SK-N-SH treated with all-trans-retinoic acid at 6 μM for 48 hours (cell line): ENCODE measurements around the gene TM4SF5.

Experiments used
- ATAC-seq: fragments of 200-7000 bp; cut with Tn5 transposase; 3 replicates; pipeline ENCODE4 v1.9.1; 2020; ENCODE audit warnings: mild to moderate bottlenecking, moderate library complexity
- ARNTL ChIP-seq: fragments of 450-650 bp; formaldehyde crosslinking; IDR thresholded peaks from 2 replicates; pipeline ENCODE4 v1.5.0; 2020; ENCODE audit warnings: low read depth, mild to moderate bottlenecking, moderate library complexity, borderline replicate concordance
- BACH2 ChIP-seq: fragments of 250-450 bp; sonication (Bioruptor Pico); IDR thresholded peaks from 2 replicates; pipeline ENCODE4 v1.9.0; 2021; ENCODE audit warnings: mild to moderate bottlenecking, borderline replicate concordance
- CREB5 ChIP-seq: fragments of 250-450 bp; sonication (Bioruptor Pico); IDR thresholded peaks from 2 replicates; pipeline ENCODE4 v1.5.1; 2020; ENCODE audit warnings: low read depth, mild to moderate bottlenecking, moderate library complexity
- CSDC2 ChIP-seq: fragments of 250-450 bp; sonication (Bioruptor Pico); IDR thresholded peaks from 2 replicates; pipeline ENCODE4 v1.5.0; 2020; ENCODE audit warnings: mild to moderate bottlenecking, moderate library complexity
- ESRRG ChIP-seq: fragments of 250-450 bp; sonication (Bioruptor Pico); IDR thresholded peaks from 2 replicates; pipeline ENCODE4 v1.6.1; 2021; ENCODE audit warnings: mild to moderate bottlenecking
- GLIS3 ChIP-seq: fragments of 250-450 bp; sonication (Bioruptor Pico); IDR thresholded peaks from 2 replicates; pipeline ENCODE4 v1.5.0; 2020; ENCODE audit warnings: mild to moderate bottlenecking, moderate library complexity
- OSR1 ChIP-seq: fragments of 250-450 bp; sonication (Bioruptor Pico); IDR thresholded peaks from 2 replicates; pipeline ENCODE4 v1.8.0; 2022; ENCODE audit warnings: moderate library complexity, mild to moderate bottlenecking, inconsistent platforms
- PATZ1 ChIP-seq: fragments of 250-450 bp; sonication (Bioruptor Pico); IDR thresholded peaks from 2 replicates; pipeline ENCODE4 v1.8.0; 2020; ENCODE audit warnings: mild to moderate bottlenecking, moderate library complexity, borderline replicate concordance
- PPARA ChIP-seq: fragments of 250-450 bp; sonication (Bioruptor Pico); IDR thresholded peaks from 2 replicates; pipeline ENCODE4 v1.5.0; 2020; ENCODE audit warnings: mild to moderate bottlenecking, borderline replicate concordance
- RARB ChIP-seq: fragments of 250-450 bp; sonication (Bioruptor Pico); IDR thresholded peaks from 2 replicates; pipeline ENCODE4 v1.8.0; 2021; ENCODE audit warnings: mild to moderate bottlenecking, moderate library complexity
- SNAI2 ChIP-seq: fragments of 250-450 bp; sonication (Bioruptor Pico); IDR thresholded peaks from 2 replicates; pipeline ENCODE4 v1.5.0; 2020; ENCODE audit warnings: mild to moderate bottlenecking, moderate library complexity
- TCF4 ChIP-seq: fragments of 250-450 bp; sonication (Bioruptor Pico); IDR thresholded peaks from 2 replicates; pipeline ENCODE4 v1.8.0; 2021; ENCODE audit warnings: mild to moderate bottlenecking, moderate library complexity, borderline replicate concordance
- TOX ChIP-seq: fragments of 250-450 bp; sonication (Bioruptor Pico); IDR thresholded peaks from 2 replicates; pipeline ENCODE4 v1.8.0; 2021; ENCODE audit warnings: mild to moderate bottlenecking, moderate library complexity, borderline replicate concordance
- ZC3H10 ChIP-seq: fragments of 250-450 bp; sonication (Bioruptor Pico); IDR thresholded peaks from 2 replicates; pipeline ENCODE4 v1.5.1; 2021; ENCODE audit warnings: mild to moderate bottlenecking, moderate library complexity
- ZFP3 ChIP-seq: fragments of 250-450 bp; sonication (Bioruptor Pico); IDR thresholded peaks from 2 replicates; pipeline ENCODE4 v1.5.0; 2020; ENCODE audit warnings: mild to moderate bottlenecking, moderate library complexity
- ZFP30 ChIP-seq: fragments of 450-650 bp; formaldehyde crosslinking; IDR thresholded peaks from 2 replicates; pipeline ENCODE4 v1.5.0; 2022; ENCODE audit warnings: mild to moderate bottlenecking, moderate library complexity
- ZNF565 ChIP-seq: fragments of 450-650 bp; formaldehyde crosslinking; conservative IDR thresholded peaks from 2 replicates; pipeline ENCODE4 v1.5.0; 2020; ENCODE audit warnings: low read depth, mild to moderate bottlenecking, moderate library complexity
- ZNF70 ChIP-seq: fragments of 450-650 bp; formaldehyde crosslinking; IDR thresholded peaks from 2 replicates; pipeline ENCODE4 v1.5.0; 2020; ENCODE audit warnings: mild to moderate bottlenecking, moderate library complexity
- ZNF8 ChIP-seq: fragments of 450-650 bp; formaldehyde crosslinking; IDR thresholded peaks from 2 replicates; pipeline ENCODE4 v1.5.0; 2020; ENCODE audit warnings: mild to moderate bottlenecking, moderate library complexity
- TF ChIP-seq, protein P1 (sequence below): fragments of 250-450 bp; sonication (Bioruptor Pico); IDR thresholded peaks from 2 replicates; pipeline ENCODE4 v1.5.0; 2020; ENCODE audit warnings: mild to moderate bottlenecking, moderate library complexity
- TF ChIP-seq, protein P2 (sequence below): fragments of 250-450 bp; sonication (Bioruptor Pico); IDR thresholded peaks from 2 replicates; pipeline ENCODE4 v1.8.0; 2021; ENCODE audit warnings: low read depth, mild to moderate bottlenecking, moderate library complexity, borderline replicate concordance
- TF ChIP-seq, protein P3 (sequence below): fragments of 250-450 bp; sonication (Bioruptor Pico); IDR thresholded peaks from 2 replicates; pipeline ENCODE4 v1.5.1; 2021; ENCODE audit warnings: mild to moderate bottlenecking, moderate library complexity

TM4SF5 gene

GRCh38 chr17:4771519-4772234, at the start of gene TM4SF5:
Gene TM4SF5 (plus strand): TSS chr17:4771886. CDS start chr17:4771923, 37 bp downstream.
- ATAC-seq = peak; percentile 37
- no peak for TF ChIP-seq OSR1 (CRISPR knock-in tag)
- no peak for TF ChIP-seq SNAI2 (CRISPR knock-in tag)
- no peak for TF ChIP-seq ZNF8 (CRISPR knock-in tag)
- TF ChIP-seq GLIS3 (CRISPR knock-in tag) = no peak
- TF ChIP-seq ZNF565 (CRISPR knock-in tag) = no peak
- TF ChIP-seq TCF4 (CRISPR knock-in tag) = no peak
- TF ChIP-seq ZNF70 (CRISPR knock-in tag) = no peak
- TF ChIP-seq ZC3H10 (CRISPR knock-in tag) = no peak
- TF ChIP-seq ARNTL (CRISPR knock-in tag) = no peak
- TF ChIP-seq CREB5 (CRISPR knock-in tag) = no peak
- TF ChIP-seq ESRRG (CRISPR knock-in tag) = no peak
- TF ChIP-seq PATZ1 (CRISPR knock-in tag) = no peak
- TF ChIP-seq, protein P1, sequence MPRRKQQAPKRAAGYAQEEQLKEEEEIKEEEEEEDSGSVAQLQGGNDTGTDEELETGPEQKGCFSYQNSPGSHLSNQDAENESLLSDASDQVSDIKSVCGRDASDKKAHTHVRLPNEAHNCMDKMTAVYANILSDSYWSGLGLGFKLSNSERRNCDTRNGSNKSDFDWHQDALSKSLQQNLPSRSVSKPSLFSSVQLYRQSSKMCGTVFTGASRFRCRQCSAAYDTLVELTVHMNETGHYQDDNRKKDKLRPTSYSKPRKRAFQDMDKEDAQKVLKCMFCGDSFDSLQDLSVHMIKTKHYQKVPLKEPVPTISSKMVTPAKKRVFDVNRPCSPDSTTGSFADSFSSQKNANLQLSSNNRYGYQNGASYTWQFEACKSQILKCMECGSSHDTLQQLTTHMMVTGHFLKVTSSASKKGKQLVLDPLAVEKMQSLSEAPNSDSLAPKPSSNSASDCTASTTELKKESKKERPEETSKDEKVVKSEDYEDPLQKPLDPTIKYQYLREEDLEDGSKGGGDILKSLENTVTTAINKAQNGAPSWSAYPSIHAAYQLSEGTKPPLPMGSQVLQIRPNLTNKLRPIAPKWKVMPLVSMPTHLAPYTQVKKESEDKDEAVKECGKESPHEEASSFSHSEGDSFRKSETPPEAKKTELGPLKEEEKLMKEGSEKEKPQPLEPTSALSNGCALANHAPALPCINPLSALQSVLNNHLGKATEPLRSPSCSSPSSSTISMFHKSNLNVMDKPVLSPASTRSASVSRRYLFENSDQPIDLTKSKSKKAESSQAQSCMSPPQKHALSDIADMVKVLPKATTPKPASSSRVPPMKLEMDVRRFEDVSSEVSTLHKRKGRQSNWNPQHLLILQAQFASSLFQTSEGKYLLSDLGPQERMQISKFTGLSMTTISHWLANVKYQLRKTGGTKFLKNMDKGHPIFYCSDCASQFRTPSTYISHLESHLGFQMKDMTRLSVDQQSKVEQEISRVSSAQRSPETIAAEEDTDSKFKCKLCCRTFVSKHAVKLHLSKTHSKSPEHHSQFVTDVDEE (CRISPR knock-in tag) = no peak

DNA sequence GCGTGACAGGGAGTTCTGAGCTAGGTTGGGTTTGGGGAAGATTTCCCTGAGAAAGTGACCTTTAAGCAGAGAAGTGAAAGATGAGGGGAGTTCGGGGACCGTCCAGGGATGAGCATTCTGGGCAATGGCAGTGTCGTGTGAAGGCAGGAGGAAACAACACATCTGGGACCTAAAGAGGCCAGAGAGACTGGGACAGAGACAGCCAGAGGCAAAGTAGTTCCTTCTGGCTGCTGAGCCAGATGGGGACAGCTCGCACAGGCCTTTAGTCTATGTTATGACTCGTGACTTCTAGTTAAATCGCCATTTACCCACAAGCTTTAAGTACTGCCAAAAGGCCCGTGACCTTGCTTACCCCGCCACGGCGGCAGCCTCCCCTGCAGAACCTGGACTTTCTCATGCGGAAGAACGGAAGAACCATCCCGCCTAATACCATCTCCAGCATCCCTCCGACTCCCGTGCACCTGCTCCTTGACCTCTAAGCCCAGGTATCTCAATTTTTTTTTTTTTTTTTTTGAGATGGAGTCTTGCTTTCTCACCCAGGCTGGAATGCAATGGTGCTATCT, 48.9 kb upstream of the TM4SF5 start:
- ATAC-seq = no peak
- TF ChIP-seq ZNF565 (CRISPR knock-in tag) (no peak), BACH2 (CRISPR knock-in tag) (no peak), OSR1 (CRISPR knock-in tag) (no peak), ARNTL (CRISPR knock-in tag) (no peak), ZC3H10 (CRISPR knock-in tag) (no peak), TCF4 (CRISPR knock-in tag) (no peak), PPARA (CRISPR knock-in tag) (no peak), PATZ1 (CRISPR knock-in tag) (no peak), TOX (CRISPR knock-in tag) (no peak), ZFP30 (CRISPR knock-in tag) (no peak), ZNF8 (CRISPR knock-in tag) (no peak), ZNF70 (CRISPR knock-in tag) (no peak), ESRRG (CRISPR knock-in tag) (no peak), ZFP3 (CRISPR knock-in tag) (no peak), GLIS3 (CRISPR knock-in tag) (no peak), CSDC2 (CRISPR knock-in tag) (no peak), RARB (CRISPR knock-in tag) (no peak)
- TF ChIP-seq, protein P2, sequence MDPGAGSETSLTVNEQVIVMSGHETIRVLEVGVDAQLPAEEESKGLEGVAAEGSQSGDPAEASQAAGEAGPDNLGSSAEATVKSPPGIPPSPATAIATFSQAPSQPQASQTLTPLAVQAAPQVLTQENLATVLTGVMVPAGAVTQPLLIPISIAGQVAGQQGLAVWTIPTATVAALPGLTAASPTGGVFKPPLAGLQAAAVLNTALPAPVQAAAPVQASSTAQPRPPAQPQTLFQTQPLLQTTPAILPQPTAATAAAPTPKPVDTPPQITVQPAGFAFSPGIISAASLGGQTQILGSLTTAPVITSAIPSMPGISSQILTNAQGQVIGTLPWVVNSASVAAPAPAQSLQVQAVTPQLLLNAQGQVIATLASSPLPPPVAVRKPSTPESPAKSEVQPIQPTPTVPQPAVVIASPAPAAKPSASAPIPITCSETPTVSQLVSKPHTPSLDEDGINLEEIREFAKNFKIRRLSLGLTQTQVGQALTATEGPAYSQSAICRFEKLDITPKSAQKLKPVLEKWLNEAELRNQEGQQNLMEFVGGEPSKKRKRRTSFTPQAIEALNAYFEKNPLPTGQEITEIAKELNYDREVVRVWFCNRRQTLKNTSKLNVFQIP (CRISPR knock-in tag) = no peak
- TF ChIP-seq, protein P1 (CRISPR knock-in tag) = no peak
- TF ChIP-seq, protein P3, sequence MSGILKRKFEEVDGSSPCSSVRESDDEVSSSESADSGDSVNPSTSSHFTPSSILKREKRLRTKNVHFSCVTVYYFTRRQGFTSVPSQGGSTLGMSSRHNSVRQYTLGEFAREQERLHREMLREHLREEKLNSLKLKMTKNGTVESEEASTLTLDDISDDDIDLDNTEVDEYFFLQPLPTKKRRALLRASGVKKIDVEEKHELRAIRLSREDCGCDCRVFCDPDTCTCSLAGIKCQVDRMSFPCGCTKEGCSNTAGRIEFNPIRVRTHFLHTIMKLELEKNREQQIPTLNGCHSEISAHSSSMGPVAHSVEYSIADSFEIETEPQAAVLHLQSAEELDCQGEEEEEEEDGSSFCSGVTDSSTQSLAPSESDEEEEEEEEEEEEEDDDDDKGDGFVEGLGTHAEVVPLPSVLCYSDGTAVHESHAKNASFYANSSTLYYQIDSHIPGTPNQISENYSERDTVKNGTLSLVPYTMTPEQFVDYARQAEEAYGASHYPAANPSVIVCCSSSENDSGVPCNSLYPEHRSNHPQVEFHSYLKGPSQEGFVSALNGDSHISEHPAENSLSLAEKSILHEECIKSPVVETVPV (CRISPR knock-in tag) = no peak
